Right lobe of liver (tissue), 4 donors: ENCODE data around the gene TRIP12.
A peak's percentile ranks its signal among the peaks of the same experiment; 100 is the strongest.

ENCODE experiments used
- CTCF ChIP-seq, 4 donors: fragments of 200-600 bp in 3 of 4; fragments of 450-650 bp in 1 of 4; IDR thresholded peaks; one replicate each; pipeline versions ENCODE4 v1.5.1 to v1.8.0; 2016 to 2022; ENCODE audit warnings: antibody characterized with exemption in 4 of 4, mild to moderate bottlenecking in 2 of 4
- POLR2A ChIP-seq: fragments of 450-650 bp; IDR thresholded peaks from one replicate; pipeline ENCODE4 v1.6.1; 2017; ENCODE audit warnings: antibody characterized with exemption, mild to moderate bottlenecking
- donor health status: DM: no; HTN: no; CAD: no.
- donor health status: DM: no; HTN: no; CAD: no.
- donor health status: DM: no; HTN: yes; CAD: no.

- peak; percentile 52 to 87 (median 80) for TF ChIP-seq CTCF (IDR thresholded peaks at IDR 0.05)
- TF ChIP-seq POLR2A, result no peak
Measured at GRCh38 chr2:229800997-229801754, 120.6 kb downstream of the TRIP12 start.
